ENCODE results near the gene ARHGAP24. TPM values are rescaled to one million over a fixed set of nuclear protein-coding genes. Genes with fewer than 3 reads are reported as not detected.

Gene ARHGAP24
- total and polyA plus RNA-seq, 2 donors (not counting 3 experiments of a cell fraction or from before 2014, with no cell fraction given): 52.1 to 79.4 TPM

DNA sequence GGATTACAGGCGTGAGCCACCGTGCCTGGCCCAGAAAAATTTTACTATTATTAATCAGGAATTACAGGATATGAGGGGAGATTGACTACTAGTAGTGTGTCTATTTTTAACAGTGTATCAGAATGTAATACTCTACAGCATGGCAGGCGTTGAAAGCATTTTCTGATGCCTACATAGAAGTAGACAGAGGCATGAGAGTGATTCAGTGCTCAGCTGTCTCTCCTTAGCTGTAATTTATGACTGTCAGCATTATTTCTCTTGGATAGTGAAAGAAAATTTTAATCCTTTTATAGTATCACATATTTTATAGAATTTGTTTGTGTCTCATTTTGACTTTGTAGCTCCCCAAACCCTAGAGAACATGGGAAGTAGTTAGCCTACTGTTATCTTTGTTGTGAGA lies 20.7 kb downstream of the ARHGAP24 start:
- Histone ChIP-seq H3K79me2 (ENCODE audit: control insufficient read depth, insufficient read depth, low read length) (no peaks in the 10 kb centered on the region), H3K9me3 (replicated peaks; ENCODE audit: control insufficient read depth, insufficient read depth, low read length) (no peaks in the 10 kb centered on the region), H4K20me1 (replicated peaks; ENCODE audit: control insufficient read depth, extremely low read depth, insufficient read depth, low read length) (no peaks in the 10 kb centered on the region), H3K27me3 (ENCODE audit: control insufficient read depth in 2 of 2, insufficient read depth in 2 of 2, low read length in 2 of 2) (no peaks in the 10 kb centered on the region), H3K4me2 (ENCODE audit: insufficient read depth, low read length) (no peak overlapping the region), H3K9ac (replicated peaks; ENCODE audit: extremely low read depth, insufficient read depth, low read length) (no peak overlapping the region), H3K4me1 (ENCODE audit: control insufficient read depth, extremely low read depth, insufficient read depth, low read length) (peaks cover 16% of the 10 kb centered on the region), H2AFZ (ENCODE audit: low read depth, low read length) (no peak overlapping the region), H3K36me3 (ENCODE audit: control insufficient read depth in 2 of 2, extremely low read depth in 1 of 2, insufficient read depth in 2 of 2, low read length in 2 of 2) (no peaks in the 10 kb centered on the region), H3K27ac (ENCODE audit: insufficient read depth, low read depth, low read length) (no peak overlapping the region), H3K4me3 (replicated peaks in 1 of 3; ENCODE audit: insufficient read depth in 1 of 3, low read depth in 1 of 3, low read length in 3 of 3) (no peak overlapping the region), H3K9me1 (replicated peaks; ENCODE audit: control insufficient read depth, extremely low read depth, insufficient read depth, low read length) (no peaks in the 10 kb centered on the region)
- ChIA-PET POLR2A (no interaction called here), CTCF (interaction anchor here (1.4 to 1.9 kb wide), 3 partner anchors 14 to 301 kb away, joined by 3 to 7 read pairs (median 3); no protein-coding TSS in a partner anchor)
- no peak for FAIRE-seq
- intact Hi-C loops (cut with micrococcal nuclease) (loop anchor here (5.0 kb wide), 1 partner anchor 547 kb away; no protein-coding TSS in a partner anchor), dilution Hi-C loops (cut with MboI; ENCODE audit: extremely low pct_ligation_motif_present, low sequenced_read_pairs) (no loop called here)
- no peak for DNase-seq (ENCODE audit: low read depth, low spot score)
- no peak for TF ChIP-seq JUN (IDR thresholded peaks at IDR 0.05; ENCODE audit: borderline replicate concordance, insufficient read depth, insufficient read length, low read depth)
- no TSS peak for BruUV-seq (replicated peaks)

DNA sequence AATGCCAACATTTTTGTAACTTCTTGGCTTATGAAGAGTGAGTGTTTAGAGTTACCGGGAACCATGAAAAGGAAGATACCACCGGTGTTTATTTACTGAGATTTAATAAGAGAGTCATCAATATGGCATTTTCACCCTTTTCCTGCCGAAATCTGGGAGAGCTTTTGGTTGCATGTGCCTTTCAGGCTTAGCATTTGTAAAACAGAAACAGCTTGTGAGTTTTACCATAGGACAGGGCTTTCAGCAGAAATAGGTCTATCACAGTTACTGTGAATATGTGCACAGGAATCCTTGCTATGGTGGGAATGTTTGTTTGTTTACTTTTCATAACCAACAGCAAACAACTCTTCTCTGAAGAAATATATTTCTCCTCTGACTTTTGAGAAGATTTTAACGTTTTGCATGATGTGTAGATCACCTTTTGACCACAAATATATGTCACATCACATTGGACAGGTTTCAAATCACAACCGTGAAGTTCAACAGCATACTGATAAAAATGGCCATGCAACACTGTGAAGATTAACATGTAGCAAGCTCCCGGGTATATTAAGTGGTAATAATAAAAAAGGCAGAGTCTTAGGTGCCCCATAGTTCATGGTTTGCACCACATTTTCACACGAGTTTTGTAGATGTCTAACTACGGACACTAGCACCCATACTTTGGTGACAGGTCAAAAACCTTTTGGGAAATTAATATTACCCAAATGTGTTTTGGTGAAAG lies 21.3 kb downstream of the ARHGAP24 start:
- FAIRE-seq: no peak
- H3K27me3 ChIP-seq (ENCODE audit: control insufficient read depth in 2 of 2, insufficient read depth in 2 of 2, low read length in 2 of 2): no peaks in the 10 kb centered on the region
- CTCF ChIA-PET: interaction anchor here (0.8 to 1.9 kb wide), 8 partner anchors 8 to 300 kb away, joined by 3 to 7 read pairs (median 3); no protein-coding TSS in a partner anchor
- dilution Hi-C loops (cut with MboI; ENCODE audit: extremely low pct_ligation_motif_present, low sequenced_read_pairs) (no loop called here), intact Hi-C loops (cut with micrococcal nuclease) (loop anchor here (5.0 kb wide), 1 partner anchor 546 kb away; no protein-coding TSS in a partner anchor)
- no peak overlapping the region for H3K9ac ChIP-seq (replicated peaks; ENCODE audit: extremely low read depth, insufficient read depth, low read length)
- no peak for DNase-seq (ENCODE audit: low read depth, low spot score)
- no peaks in the 10 kb centered on the region for H3K9me3 ChIP-seq (replicated peaks; ENCODE audit: control insufficient read depth, insufficient read depth, low read length)
- peaks cover 16% of the 10 kb centered on the region for H3K4me1 ChIP-seq (ENCODE audit: control insufficient read depth, extremely low read depth, insufficient read depth, low read length)
- no peak overlapping the region for H3K4me3 ChIP-seq (replicated peaks in 1 of 3; ENCODE audit: insufficient read depth in 1 of 3, low read depth in 1 of 3, low read length in 3 of 3)
- BruUV-seq (replicated peaks): no TSS peak
- no peaks in the 10 kb centered on the region for H4K20me1 ChIP-seq (replicated peaks; ENCODE audit: control insufficient read depth, extremely low read depth, insufficient read depth, low read length)
- H3K79me2 ChIP-seq (ENCODE audit: control insufficient read depth, insufficient read depth, low read length): no peaks in the 10 kb centered on the region
- no peak overlapping the region for H3K27ac ChIP-seq (ENCODE audit: insufficient read depth, low read depth, low read length)
- POLR2A ChIA-PET: no interaction called here
- H3K36me3 ChIP-seq (ENCODE audit: control insufficient read depth in 2 of 2, extremely low read depth in 1 of 2, insufficient read depth in 2 of 2, low read length in 2 of 2): no peaks in the 10 kb centered on the region
- H3K9me1 ChIP-seq (replicated peaks; ENCODE audit: control insufficient read depth, extremely low read depth, insufficient read depth, low read length): no peaks in the 10 kb centered on the region
- peak overlapping the region; percentile 36 for H3K4me2 ChIP-seq (ENCODE audit: insufficient read depth, low read length)
- TF ChIP-seq JUN (IDR thresholded peaks at IDR 0.05; ENCODE audit: borderline replicate concordance, insufficient read depth, insufficient read length, low read depth): no peak
- H2AFZ ChIP-seq (ENCODE audit: low read depth, low read length): no peak overlapping the region

Measured in endothelial cell of umbilical vein (primary cell).